Peyer's patch (tissue), 4 donors: ENCODE data around the gene ZC3H18.

ENCODE experiments used
- CTCF ChIP-seq, 6 experiments: fragments of 450-650 bp in 4 of 6; fragments of 200-600 bp in 2 of 6; sonication (generic) in 1 of 6; IDR thresholded peaks; one replicate each; pipeline ENCODE4 v1.5.1; 2017 to 2019; ENCODE audit warnings: antibody characterized with exemption in 6 of 6, mild to moderate bottlenecking in 3 of 6, moderate library complexity in 1 of 6
- POLR2A ChIP-seq, 2 donors: fragments of 450-650 bp; IDR thresholded peaks; one replicate each; pipeline ENCODE4 v1.5.1; 2017; ENCODE audit warnings: antibody characterized with exemption in 2 of 2, mild to moderate bottlenecking in 2 of 2, moderate library complexity in 2 of 2

- TF ChIP-seq CTCF (IDR thresholded peaks at IDR 0.05), result no peak
- no peak for TF ChIP-seq POLR2A (IDR thresholded peaks at IDR 0.05)
Observed at GRCh38 chr16:88645455-88645854, 75.3 kb downstream of the ZC3H18 start.
